Panc1 (cell line): ENCODE measurements around the gene XXYLT1. TPM values are rescaled to one million over a fixed set of nuclear protein-coding genes. Genes with fewer than 3 reads are reported as not detected.
"Not testable (repeated sequence)": the region's sequence is repeated elsewhere in the genome, so short reads cannot be mapped to it uniquely, and the experiment has no call there.

Experiments used
- ATAC-seq: fragments of 200-7000 bp; cut with Tn5 transposase; 2 replicates; pipeline ENCODE4 v1.9.1; 2020; ENCODE audit warnings: mild to moderate bottlenecking, moderate library complexity
- BruUV-seq: library from RNA; stranded (reverse); fragments of 400-500 nt; replicated peaks from 2 replicates; lab custom pipeline; 2021; lab: Mats Ljungman, UMichigan
- CTCF ChIA-PET: fragments of 300-600 bp; sonication (Branson Sonifier 250); formaldehyde crosslinking; loops from one replicate; lab custom pipeline; 2022; ENCODE audit warnings: antibody characterized with exemption; lab: Charles Lee
- POLR2A ChIA-PET: fragments of 300-600 bp; sonication (Branson Sonifier 250); formaldehyde crosslinking; loops from one replicate; lab custom pipeline; 2022; ENCODE audit warnings: antibody characterized with exemption; lab: Charles Lee
- DNase-seq: peaks from one replicate; pipeline ENCODE4 v3.0.0-alpha.2; 2010; ENCODE audit warnings: low read depth, low spot score
- H3K27ac ChIP-seq: 2 replicates; pipeline ENCODE4 v1.5.1; 2011; ENCODE audit warnings: mild to moderate bottlenecking, low read length, inconsistent platforms
- H3K27me3 ChIP-seq: fragments of 200-500 bp; sonication (Bioruptor generic); 2 replicates; pipeline ENCODE4 v1.6.0; 2014; ENCODE audit warnings: low read length, inconsistent platforms; ENCODE audit not compliant: control insufficient read depth, insufficient read depth
- H3K36me3 ChIP-seq: fragments of 200-500 bp; sonication (Bioruptor generic); 2 replicates; pipeline ENCODE4 v1.5.1; 2014; ENCODE audit warnings: inconsistent platforms, mild to moderate bottlenecking, low read length, moderate library complexity; ENCODE audit not compliant: control insufficient read depth, insufficient read depth
- H3K4me1 ChIP-seq: 2 replicates; pipeline ENCODE4 v1.5.1; 2011; ENCODE audit warnings: inconsistent platforms, mild to moderate bottlenecking, low read length, moderate library complexity; ENCODE audit not compliant: control insufficient read depth, insufficient read depth
- H3K4me3 ChIP-seq, 2 experiments: 2 replicates each; pipeline ENCODE4 v1.5.1; 2011 to 2012; ENCODE audit warnings: low read depth in 2 of 2, low read length in 2 of 2, mild to moderate bottlenecking in 2 of 2, inconsistent platforms in 1 of 2, moderate library complexity in 1 of 2
- H3K9me3 ChIP-seq: fragments of 200-500 bp; sonication (Bioruptor generic); 2 replicates; pipeline ENCODE4 v1.5.1; 2014; ENCODE audit warnings: low read depth, mild to moderate bottlenecking, inconsistent platforms, low read length, moderate library complexity; ENCODE audit not compliant: control insufficient read depth, insufficient read depth
- CTCF ChIP-seq: fragments of 450-650 bp; IDR thresholded peaks from 2 replicates; pipeline ENCODE4 v1.5.1; 2017; ENCODE audit warnings: mild to moderate bottlenecking
- POLR2AphosphoS5 ChIP-seq: IDR thresholded peaks from 2 replicates; pipeline ENCODE4 v1.6.1; 2012; ENCODE audit warnings: mild to moderate bottlenecking, low read depth, low read length, moderate library complexity
- SIN3A ChIP-seq: IDR thresholded peaks from 2 replicates; pipeline ENCODE4 v1.6.1; 2012; ENCODE audit warnings: low read depth, mild to moderate bottlenecking, low read length, moderate library complexity, borderline replicate concordance; ENCODE audit not compliant: insufficient read depth
- TCF7L2 ChIP-seq: IDR thresholded peaks from 2 replicates; pipeline ENCODE4 v1.6.1; 2011; ENCODE audit warnings: mild to moderate bottlenecking, low read depth, low read length, inconsistent platforms
- in situ Hi-C: cut with HindIII; loops from 2 replicates; pipeline ENCODE4 v1.10.0; 2016; ENCODE audit warnings: low sequenced_read_pairs, low pct_unique_long_range_greater_than_20kb
- intact Hi-C: fragments of 100-400 bp; cut with micrococcal nuclease; formaldehyde crosslinking; loops from one replicate; pipeline ENCODE4 v1.10.0; 2022; ENCODE audit not compliant: unreplicated experiment
- total RNA-seq: library from RNA; stranded (reverse); gene quantifications from one replicate; pipeline ENCODE4 v1.2.1, GENCODE V29; 2021; ENCODE audit not compliant: unreplicated experiment
- TF ChIP-seq, protein P1 (sequence below), 2 experiments: IDR thresholded peaks; 2 replicates each; pipeline ENCODE4 v1.6.1; 2011 to 2012; ENCODE audit warnings: low read depth in 2 of 2, control low read depth in 1 of 2, low read length in 1 of 2, mild to moderate bottlenecking in 1 of 2, moderate library complexity in 1 of 2; ENCODE audit not compliant: insufficient read depth in 1 of 2

The XXYLT1 gene
- total RNA-seq, 1 experiment from 2014 or later: 26.0 TPM

DNA sequence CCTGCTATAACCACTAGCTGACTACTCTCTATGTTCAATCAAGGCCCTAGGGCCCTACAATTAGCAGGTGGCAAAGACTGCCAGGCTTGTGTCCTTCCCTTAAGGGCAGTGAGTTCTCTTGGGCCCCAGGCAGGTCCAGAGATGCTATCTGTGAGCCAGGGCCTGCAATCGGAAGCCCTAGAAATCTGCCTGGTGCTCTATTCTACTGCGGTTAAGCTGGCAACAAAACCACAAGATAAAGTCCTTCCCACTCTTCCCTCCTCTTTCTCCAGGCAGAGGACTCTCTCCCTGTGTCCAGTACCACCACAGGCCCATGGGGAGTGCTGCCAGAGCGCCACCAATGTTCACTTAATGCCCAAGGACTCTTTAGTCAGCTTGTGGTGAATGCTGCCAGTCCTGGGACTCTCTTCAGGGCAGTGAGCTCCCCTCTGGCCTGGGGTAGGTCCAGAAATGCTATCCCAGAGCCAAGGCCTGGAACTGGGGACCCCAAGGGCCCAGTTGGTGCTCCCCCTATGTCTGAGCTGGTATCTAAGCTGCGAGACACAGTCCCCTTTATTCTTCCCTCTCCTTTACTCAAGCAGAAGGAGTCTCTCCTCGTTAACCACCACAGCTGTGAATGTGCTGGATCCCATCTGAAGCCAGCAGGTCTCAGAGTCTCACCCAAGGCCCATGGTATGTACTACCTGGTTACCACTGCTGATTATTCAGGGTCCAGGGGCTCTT, 34.7 kb downstream of the XXYLT1 start:
- no peak for TF ChIP-seq TCF7L2
- TF ChIP-seq SIN3A: no peak
- no peak for TF ChIP-seq POLR2AphosphoS5
- no peak for TF ChIP-seq CTCF
- TF ChIP-seq, protein P1, sequence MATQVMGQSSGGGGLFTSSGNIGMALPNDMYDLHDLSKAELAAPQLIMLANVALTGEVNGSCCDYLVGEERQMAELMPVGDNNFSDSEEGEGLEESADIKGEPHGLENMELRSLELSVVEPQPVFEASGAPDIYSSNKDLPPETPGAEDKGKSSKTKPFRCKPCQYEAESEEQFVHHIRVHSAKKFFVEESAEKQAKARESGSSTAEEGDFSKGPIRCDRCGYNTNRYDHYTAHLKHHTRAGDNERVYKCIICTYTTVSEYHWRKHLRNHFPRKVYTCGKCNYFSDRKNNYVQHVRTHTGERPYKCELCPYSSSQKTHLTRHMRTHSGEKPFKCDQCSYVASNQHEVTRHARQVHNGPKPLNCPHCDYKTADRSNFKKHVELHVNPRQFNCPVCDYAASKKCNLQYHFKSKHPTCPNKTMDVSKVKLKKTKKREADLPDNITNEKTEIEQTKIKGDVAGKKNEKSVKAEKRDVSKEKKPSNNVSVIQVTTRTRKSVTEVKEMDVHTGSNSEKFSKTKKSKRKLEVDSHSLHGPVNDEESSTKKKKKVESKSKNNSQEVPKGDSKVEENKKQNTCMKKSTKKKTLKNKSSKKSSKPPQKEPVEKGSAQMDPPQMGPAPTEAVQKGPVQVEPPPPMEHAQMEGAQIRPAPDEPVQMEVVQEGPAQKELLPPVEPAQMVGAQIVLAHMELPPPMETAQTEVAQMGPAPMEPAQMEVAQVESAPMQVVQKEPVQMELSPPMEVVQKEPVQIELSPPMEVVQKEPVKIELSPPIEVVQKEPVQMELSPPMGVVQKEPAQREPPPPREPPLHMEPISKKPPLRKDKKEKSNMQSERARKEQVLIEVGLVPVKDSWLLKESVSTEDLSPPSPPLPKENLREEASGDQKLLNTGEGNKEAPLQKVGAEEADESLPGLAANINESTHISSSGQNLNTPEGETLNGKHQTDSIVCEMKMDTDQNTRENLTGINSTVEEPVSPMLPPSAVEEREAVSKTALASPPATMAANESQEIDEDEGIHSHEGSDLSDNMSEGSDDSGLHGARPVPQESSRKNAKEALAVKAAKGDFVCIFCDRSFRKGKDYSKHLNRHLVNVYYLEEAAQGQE (IDR thresholded peaks at IDR 0.05; ENCODE audit: insufficient read depth in 1 of 2, low read depth in 2 of 2, low read length in 1 of 2): no peak
- in situ Hi-C loops: no loop called here

GRCh38 chr3:195230244-195230643, 40.7 kb downstream of the XXYLT1 start:
- no peaks in the 10 kb centered on the region for H3K36me3 ChIP-seq
- no peak overlapping the region for H3K4me3 ChIP-seq
- H3K27me3 ChIP-seq: no peaks in the 10 kb centered on the region
- H3K9me3 ChIP-seq: no peaks in the 10 kb centered on the region
- intact Hi-C loops (no loop called here), in situ Hi-C loops (no loop called here)
- ChIA-PET CTCF (no interaction called here), POLR2A (no interaction called here)
- BruUV-seq: no TSS peak
- no peak overlapping the region for H3K27ac ChIP-seq
- H3K4me1 ChIP-seq: no peaks in the 10 kb centered on the region
- DNase-seq (no peak), ATAC-seq (no peak)
- TF ChIP-seq, protein P1 (IDR thresholded peaks at IDR 0.05; ENCODE audit: insufficient read depth in 1 of 2, low read depth in 2 of 2, low read length in 1 of 2): no peak

More for the DNA sequence above, 34.7 kb downstream of the XXYLT1 start:
- Histone ChIP-seq H3K9me3 (no peaks in the 10 kb centered on the region), H3K36me3 (no peaks in the 10 kb centered on the region), H3K27me3 (no peaks in the 10 kb centered on the region), H3K4me3 (no peak overlapping the region), H3K4me1 (no peaks in the 10 kb centered on the region), H3K27ac (no peak overlapping the region)
- ATAC-seq: no peak
- intact Hi-C loops: no loop called here
- DNase-seq: no peak
- POLR2A ChIA-PET: no interaction called here
- CTCF ChIA-PET: no interaction called here
- no TSS peak for BruUV-seq

- intact Hi-C loops, H3K9me3 ChIP-seq, H3K27me3 ChIP-seq, POLR2A ChIA-PET, in situ Hi-C loops, H3K4me3 ChIP-seq, H3K27ac ChIP-seq, H3K4me1 ChIP-seq, CTCF ChIA-PET, H3K36me3 ChIP-seq, ATAC-seq, DNase-seq, BruUV-seq: not testable (repeated sequence)
Observed at GRCh38 chr3:195228886-195229285, 42.1 kb downstream of the XXYLT1 start.
